Measurements from ENCODE around the gene HID1.

DNA sequence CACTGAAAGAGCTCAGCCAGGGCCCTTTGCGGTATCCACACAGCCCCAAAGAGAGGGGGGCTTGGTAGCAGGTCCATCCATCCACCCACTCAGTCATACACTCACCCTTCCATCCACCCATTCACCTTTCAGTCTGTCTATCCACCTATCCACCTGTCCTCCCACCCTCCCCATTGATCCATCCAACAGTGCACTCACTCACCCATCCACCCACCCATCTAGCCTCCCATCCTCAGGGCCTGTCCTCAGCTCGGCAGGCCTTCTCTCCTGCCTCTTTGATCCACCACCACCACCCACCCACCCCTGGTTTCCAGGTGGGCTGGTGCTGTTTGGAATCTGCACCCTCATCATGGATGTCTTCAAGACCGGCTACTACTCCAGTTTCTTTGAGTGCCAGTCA lies 47.3 kb downstream of the HID1 start:
- no peak for TF ChIP-seq MXI1 (IDR thresholded peaks at IDR 0.05; ENCODE audit: low read depth, low read length)
- TF ChIP-seq, protein P1, sequence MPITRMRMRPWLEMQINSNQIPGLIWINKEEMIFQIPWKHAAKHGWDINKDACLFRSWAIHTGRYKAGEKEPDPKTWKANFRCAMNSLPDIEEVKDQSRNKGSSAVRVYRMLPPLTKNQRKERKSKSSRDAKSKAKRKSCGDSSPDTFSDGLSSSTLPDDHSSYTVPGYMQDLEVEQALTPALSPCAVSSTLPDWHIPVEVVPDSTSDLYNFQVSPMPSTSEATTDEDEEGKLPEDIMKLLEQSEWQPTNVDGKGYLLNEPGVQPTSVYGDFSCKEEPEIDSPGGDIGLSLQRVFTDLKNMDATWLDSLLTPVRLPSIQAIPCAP (CRISPR knock-in tag; IDR thresholded peaks at IDR 0.05; ENCODE audit: borderline replicate concordance), result no peak
- TF ChIP-seq SAFB2 (IDR thresholded peaks at IDR 0.05; ENCODE audit: borderline replicate concordance, low read depth, low read length, severe bottlenecking), result no peak
- TF ChIP-seq SMARCB1 (IDR thresholded peaks at IDR 0.05; ENCODE audit: insufficient read length, low read depth), result no peak
- TF ChIP-seq ERF (CRISPR knock-in tag; IDR thresholded peaks at IDR 0.05), result no peak
- TF ChIP-seq, protein P2, sequence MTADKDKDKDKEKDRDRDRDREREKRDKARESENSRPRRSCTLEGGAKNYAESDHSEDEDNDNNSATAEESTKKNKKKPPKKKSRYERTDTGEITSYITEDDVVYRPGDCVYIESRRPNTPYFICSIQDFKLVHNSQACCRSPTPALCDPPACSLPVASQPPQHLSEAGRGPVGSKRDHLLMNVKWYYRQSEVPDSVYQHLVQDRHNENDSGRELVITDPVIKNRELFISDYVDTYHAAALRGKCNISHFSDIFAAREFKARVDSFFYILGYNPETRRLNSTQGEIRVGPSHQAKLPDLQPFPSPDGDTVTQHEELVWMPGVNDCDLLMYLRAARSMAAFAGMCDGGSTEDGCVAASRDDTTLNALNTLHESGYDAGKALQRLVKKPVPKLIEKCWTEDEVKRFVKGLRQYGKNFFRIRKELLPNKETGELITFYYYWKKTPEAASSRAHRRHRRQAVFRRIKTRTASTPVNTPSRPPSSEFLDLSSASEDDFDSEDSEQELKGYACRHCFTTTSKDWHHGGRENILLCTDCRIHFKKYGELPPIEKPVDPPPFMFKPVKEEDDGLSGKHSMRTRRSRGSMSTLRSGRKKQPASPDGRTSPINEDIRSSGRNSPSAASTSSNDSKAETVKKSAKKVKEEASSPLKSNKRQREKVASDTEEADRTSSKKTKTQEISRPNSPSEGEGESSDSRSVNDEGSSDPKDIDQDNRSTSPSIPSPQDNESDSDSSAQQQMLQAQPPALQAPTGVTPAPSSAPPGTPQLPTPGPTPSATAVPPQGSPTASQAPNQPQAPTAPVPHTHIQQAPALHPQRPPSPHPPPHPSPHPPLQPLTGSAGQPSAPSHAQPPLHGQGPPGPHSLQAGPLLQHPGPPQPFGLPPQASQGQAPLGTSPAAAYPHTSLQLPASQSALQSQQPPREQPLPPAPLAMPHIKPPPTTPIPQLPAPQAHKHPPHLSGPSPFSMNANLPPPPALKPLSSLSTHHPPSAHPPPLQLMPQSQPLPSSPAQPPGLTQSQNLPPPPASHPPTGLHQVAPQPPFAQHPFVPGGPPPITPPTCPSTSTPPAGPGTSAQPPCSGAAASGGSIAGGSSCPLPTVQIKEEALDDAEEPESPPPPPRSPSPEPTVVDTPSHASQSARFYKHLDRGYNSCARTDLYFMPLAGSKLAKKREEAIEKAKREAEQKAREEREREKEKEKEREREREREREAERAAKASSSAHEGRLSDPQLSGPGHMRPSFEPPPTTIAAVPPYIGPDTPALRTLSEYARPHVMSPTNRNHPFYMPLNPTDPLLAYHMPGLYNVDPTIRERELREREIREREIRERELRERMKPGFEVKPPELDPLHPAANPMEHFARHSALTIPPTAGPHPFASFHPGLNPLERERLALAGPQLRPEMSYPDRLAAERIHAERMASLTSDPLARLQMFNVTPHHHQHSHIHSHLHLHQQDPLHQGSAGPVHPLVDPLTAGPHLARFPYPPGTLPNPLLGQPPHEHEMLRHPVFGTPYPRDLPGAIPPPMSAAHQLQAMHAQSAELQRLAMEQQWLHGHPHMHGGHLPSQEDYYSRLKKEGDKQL (CRISPR knock-in tag; IDR thresholded peaks at IDR 0.05; ENCODE audit: borderline replicate concordance), result no peak
- no peak for TF ChIP-seq TGIF2 (CRISPR knock-in tag; IDR thresholded peaks at IDR 0.05)
- TF ChIP-seq SMARCC2 (IDR thresholded peaks at IDR 0.05; ENCODE audit: low read depth), result no peak
- no peak for TF ChIP-seq POLR2AphosphoS5 (IDR thresholded peaks at IDR 0.05; ENCODE audit: control insufficient read depth, insufficient read depth, low read depth, low read length)
- TF ChIP-seq ZC3H11A (IDR thresholded peaks at IDR 0.05; ENCODE audit: low read depth, low read length), result no peak
